Activated CD4-positive, alpha-beta memory T cell treated with anti-CD3 and anti-CD28 coated beads, Interleukin-2, amount 10 ng/mL, durations not matched to agents 7 days and 5 days (primary cell): ENCODE measurements around the gene HERC5. TPM values are rescaled to one million over a fixed set of nuclear protein-coding genes. Genes with fewer than 3 reads are reported as not detected.
"Not testable (repeated sequence)": the region's sequence is repeated elsewhere in the genome, so short reads cannot be mapped to it uniquely, and the experiment has no call there.

Experiments
- CTCF ChIA-PET: fragments of 350-600 bp; sonication (Branson Sonifier 250); formaldehyde crosslinking; loops from one replicate; lab custom pipeline; 2021; ENCODE audit warnings: antibody characterized with exemption, inconsistent platforms; lab: Charles Lee
- POLR2A ChIA-PET: fragments of 350-600 bp; sonication (Branson Sonifier 250); formaldehyde crosslinking; loops from one replicate; lab custom pipeline; 2021; ENCODE audit warnings: antibody characterized with exemption; lab: Charles Lee
- DNase-seq: peaks from one replicate; pipeline ENCODE4 v3.0.0-alpha.2; 2020
- H3K27ac Mint-ChIP-seq: one replicate; pipeline ENCODE4 v1.8.0; 2021; ENCODE audit warnings: mild to moderate bottlenecking, mixed read lengths
- H3K27me3 Mint-ChIP-seq: one replicate; pipeline ENCODE4 v1.8.0; 2021; ENCODE audit warnings: mixed read lengths
- H3K36me3 Mint-ChIP-seq: one replicate; pipeline ENCODE4 v1.8.0; 2021; ENCODE audit warnings: low read depth, mixed read lengths
- H3K4me1 Mint-ChIP-seq: one replicate; pipeline ENCODE4 v1.8.0; 2021; ENCODE audit warnings: mixed read lengths
- H3K4me3 Mint-ChIP-seq: one replicate; pipeline ENCODE4 v1.8.0; 2021; ENCODE audit warnings: mild to moderate bottlenecking, mixed read lengths
- H3K9me3 Mint-ChIP-seq: one replicate; pipeline ENCODE4 v1.8.0; 2021; ENCODE audit warnings: mixed read lengths
- total RNA-seq, 2 experiments: library from RNA; stranded (reverse); gene quantifications; one replicate each; pipeline ENCODE4 v1.2.3, GENCODE V29; 2021

The HERC5 gene
- total RNA-seq, 2 experiments from 2014 or later, result 92.5 to 97.0 TPM

DNA sequence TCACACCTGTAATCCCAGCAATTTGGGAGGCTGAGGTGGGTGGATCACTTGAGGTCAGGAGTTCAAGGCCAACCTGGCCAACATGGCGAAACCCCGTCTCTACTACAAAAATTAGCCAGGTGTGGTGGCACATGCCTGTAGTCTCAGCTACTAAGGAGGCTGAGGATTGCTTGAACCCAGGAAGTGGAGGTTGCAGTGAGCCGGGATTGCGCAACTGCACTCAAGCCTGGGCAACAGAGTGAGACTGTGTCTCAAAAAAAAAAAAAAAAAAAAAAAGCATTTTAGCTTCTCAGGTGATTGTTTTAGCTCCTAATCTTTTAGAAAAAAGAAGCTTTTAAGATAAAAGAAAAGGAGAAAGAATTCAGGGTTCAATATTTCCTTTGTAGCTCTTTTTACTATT, 19.0 kb upstream of the HERC5 start:
- ChIA-PET CTCF (interaction anchor here (1.2 kb wide), 1 partner anchor 154 kb away, joined by 3 read pairs; the partner anchor contains the start of gene PPM1K), POLR2A (interaction anchor here (1.2 to 1.4 kb wide), 2 partner anchors 17 to 19 kb away, joined by 3 to 5 read pairs; partner anchors contain the start of gene HERC5)
- not testable (repeated sequence) for DNase-seq, H3K4me3 Mint-ChIP-seq, H3K4me1 Mint-ChIP-seq, H3K9me3 Mint-ChIP-seq, H3K27ac Mint-ChIP-seq, H3K27me3 Mint-ChIP-seq
- peaks cover 78% of the 10 kb centered on the region for H3K36me3 Mint-ChIP-seq

GRCh38 chr4:88439161-88439760, 17.7 kb upstream of the HERC5 start:
- POLR2A ChIA-PET, result no interaction called here
- Mint-ChIP-seq H3K27ac (no peak overlapping the region), H3K9me3 (peaks cover 4% of the 10 kb centered on the region), H3K4me1 (peaks cover 7% of the 10 kb centered on the region), H3K36me3 (peaks cover 77% of the 10 kb centered on the region), H3K27me3 (no peaks in the 10 kb centered on the region), H3K4me3 (no peak overlapping the region)
- no peak for DNase-seq
- CTCF ChIA-PET, result interaction anchor here (0.7 kb wide), 1 partner anchor 29 kb away, joined by 3 read pairs; no protein-coding TSS in a partner anchor

GRCh38 chr4:88440146-88440545, 16.8 kb upstream of the HERC5 start:
- ChIA-PET CTCF (no interaction called here), POLR2A (interaction anchor here (1.6 kb wide), 1 partner anchor 17 kb away, joined by 5 read pairs; the partner anchor contains the start of gene HERC5)
- H3K27me3 Mint-ChIP-seq, result no peaks in the 10 kb centered on the region
- no peak overlapping the region for H3K4me3 Mint-ChIP-seq
- H3K9me3 Mint-ChIP-seq, result peaks cover 4% of the 10 kb centered on the region
- H3K4me1 Mint-ChIP-seq, result peaks cover 7% of the 10 kb centered on the region
- H3K36me3 Mint-ChIP-seq, result peaks cover 79% of the 10 kb centered on the region
- no peak for DNase-seq
- H3K27ac Mint-ChIP-seq, result no peak overlapping the region

DNA sequence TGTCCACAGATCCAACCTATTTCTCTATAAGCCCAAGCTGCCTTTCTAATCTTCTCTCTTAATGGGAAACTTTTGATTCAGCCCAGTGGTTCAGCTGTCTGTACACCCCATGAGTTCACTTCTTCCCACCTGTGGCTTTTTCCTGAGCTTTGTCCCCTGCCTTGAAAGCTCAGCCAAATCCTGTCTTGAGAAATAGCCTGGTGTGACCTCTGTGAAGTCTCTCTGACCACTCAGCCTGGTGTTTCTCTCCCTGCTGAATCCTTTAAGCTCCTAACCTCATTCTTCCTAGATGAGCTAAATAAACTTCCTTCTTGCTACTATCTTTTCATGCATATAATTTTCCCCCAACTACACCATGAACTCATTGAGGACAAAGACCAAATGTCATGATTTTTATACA, 15.2 kb upstream of the HERC5 start:
- DNase-seq, result no peak
- H3K36me3 Mint-ChIP-seq, result peaks cover 75% of the 10 kb centered on the region
- POLR2A ChIA-PET, result interaction anchor here (1.0 to 1.6 kb wide), 3 partner anchors 16 to 158 kb away, joined by 4 to 6 read pairs (median 5); partner anchors contain the start of genes HERC5, HERC6 and PPM1K
- H3K27me3 Mint-ChIP-seq, result no peaks in the 10 kb centered on the region
- H3K4me1 Mint-ChIP-seq, result peaks cover 7% of the 10 kb centered on the region
- H3K9me3 Mint-ChIP-seq, result peaks cover 4% of the 10 kb centered on the region
- H3K27ac Mint-ChIP-seq, result no peak overlapping the region
- CTCF ChIA-PET, result interaction anchor here (0.8 kb wide), 1 partner anchor 223 kb away, joined by 3 read pairs; no protein-coding TSS in a partner anchor
- H3K4me3 Mint-ChIP-seq, result no peak overlapping the region

- Mint-ChIP-seq H3K36me3 (peaks cover 70% of the 10 kb centered on the region), H3K27me3 (no peaks in the 10 kb centered on the region), H3K4me3 (no peak overlapping the region), H3K4me1 (peaks cover 7% of the 10 kb centered on the region), H3K9me3 (peaks cover 4% of the 10 kb centered on the region), H3K27ac (no peak overlapping the region)
- CTCF ChIA-PET, result no interaction called here
- POLR2A ChIA-PET, result no interaction called here
- no peak for DNase-seq
Observed at GRCh38 chr4:88442689-88443191, 14.2 kb upstream of the HERC5 start.

- no peak for DNase-seq
- H3K27me3 Mint-ChIP-seq, result no peaks in the 10 kb centered on the region
- peaks cover 71% of the 10 kb centered on the region for H3K36me3 Mint-ChIP-seq
- H3K4me1 Mint-ChIP-seq, result peaks cover 7% of the 10 kb centered on the region
- POLR2A ChIA-PET, result no interaction called here
- peaks cover 4% of the 10 kb centered on the region for H3K9me3 Mint-ChIP-seq
- CTCF ChIA-PET, result no interaction called here
- H3K27ac Mint-ChIP-seq, result no peak overlapping the region
- H3K4me3 Mint-ChIP-seq, result no peak overlapping the region
Observed at GRCh38 chr4:88443486-88443885, 13.4 kb upstream of the HERC5 start.

GRCh38 chr4:88445252-88445651, 11.7 kb upstream of the HERC5 start:
- Mint-ChIP-seq H3K9me3 (peaks cover 4% of the 10 kb centered on the region), H3K4me1 (peaks cover 2% of the 10 kb centered on the region), H3K27me3 (no peaks in the 10 kb centered on the region), H3K27ac (no peak overlapping the region), H3K36me3 (peaks cover 67% of the 10 kb centered on the region), H3K4me3 (no peak overlapping the region)
- ChIA-PET CTCF (interaction anchor here (0.8 to 1.7 kb wide), 3 partner anchors 10 to 70 kb away, joined by 3 to 4 read pairs (median 3); no protein-coding TSS in a partner anchor), POLR2A (interaction anchor here (1.1 to 1.9 kb wide), 3 partner anchors 9 to 62 kb away, joined by 3 to 8 read pairs (median 7); partner anchors contain the start of gene HERC5)
- DNase-seq, result no peak

DNA sequence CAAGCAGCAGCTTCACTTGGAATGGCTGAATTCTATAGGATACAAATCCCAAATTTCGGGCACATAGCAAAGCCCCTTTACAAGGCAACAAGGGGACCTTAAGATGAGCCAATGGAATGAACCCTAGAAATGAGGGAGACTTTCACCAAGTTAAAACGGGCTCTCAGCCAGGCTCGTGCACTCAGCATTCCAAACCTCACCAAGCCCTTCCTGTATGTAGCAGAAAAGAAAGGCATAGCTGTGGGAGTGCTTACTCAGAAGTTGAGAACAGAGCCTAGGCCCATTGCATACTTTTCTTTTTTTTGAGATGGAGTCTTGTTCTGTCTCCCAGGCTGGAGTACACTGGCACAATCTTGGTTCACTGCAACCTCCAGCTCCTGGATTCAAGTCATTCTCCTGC, 10.8 kb upstream of the HERC5 start:
- peaks cover 60% of the 10 kb centered on the region for H3K36me3 Mint-ChIP-seq
- no peaks in the 10 kb centered on the region for H3K27me3 Mint-ChIP-seq
- peaks cover 2% of the 10 kb centered on the region for H3K4me1 Mint-ChIP-seq
- H3K4me3 Mint-ChIP-seq, result no peak overlapping the region
- no peak overlapping the region for H3K27ac Mint-ChIP-seq
- POLR2A ChIA-PET, result interaction anchor here (1.1 to 1.9 kb wide), 2 partner anchors 8 to 10 kb away, joined by 7 to 8 read pairs; partner anchors contain the start of gene HERC5
- no peak for DNase-seq
- CTCF ChIA-PET, result interaction anchor here (1.7 kb wide), 1 partner anchor 9 kb away, joined by 4 read pairs; no protein-coding TSS in a partner anchor
- H3K9me3 Mint-ChIP-seq, result peaks cover 4% of the 10 kb centered on the region

DNA sequence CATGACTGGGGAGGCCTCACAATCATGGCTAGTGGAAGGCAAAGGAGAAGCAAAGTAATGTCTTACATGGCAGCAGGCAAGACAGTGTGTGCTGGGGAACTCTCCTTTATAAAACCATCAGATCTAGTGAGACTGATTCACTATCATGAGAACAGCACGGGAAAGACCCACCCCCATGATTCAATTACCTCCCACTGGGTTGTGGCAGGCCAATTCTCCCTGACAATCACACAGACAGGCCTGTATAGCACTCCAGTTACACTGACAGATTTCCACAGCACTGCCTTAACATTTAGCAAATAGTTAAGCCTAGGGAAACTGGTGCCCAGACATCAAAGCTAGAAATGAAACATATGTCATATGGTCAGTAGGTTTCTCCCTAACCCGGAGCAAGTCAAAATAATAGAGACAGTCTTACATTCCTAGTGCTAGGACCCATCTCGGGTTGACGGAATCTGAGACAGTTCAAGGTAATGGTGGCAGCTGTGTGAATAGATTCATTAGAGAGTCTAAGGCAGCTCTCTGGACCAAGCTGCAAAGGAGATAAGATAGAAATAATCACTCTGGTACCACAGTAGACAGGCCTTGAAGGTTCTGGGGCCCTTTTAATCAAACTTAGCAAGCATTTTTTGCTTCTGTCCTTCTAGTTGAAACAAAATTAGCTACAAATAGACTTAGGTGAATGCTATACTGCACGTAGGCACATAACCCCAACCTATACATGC, 9.4 kb upstream of the HERC5 start:
- ChIA-PET POLR2A (interaction anchor here (0.9 to 1.5 kb wide), 2 partner anchors 9 to 69 kb away, joined by 3 to 4 read pairs; partner anchors contain the start of gene HERC6), CTCF (interaction anchor here (1.0 kb wide), 1 partner anchor 23 kb away, joined by 3 read pairs; no protein-coding TSS in a partner anchor)
- H3K27ac Mint-ChIP-seq, result no peak overlapping the region
- no peak for DNase-seq
- H3K9me3 Mint-ChIP-seq, result peaks cover 4% of the 10 kb centered on the region
- peaks cover 4% of the 10 kb centered on the region for H3K4me1 Mint-ChIP-seq
- H3K27me3 Mint-ChIP-seq, result no peaks in the 10 kb centered on the region
- peaks cover 49% of the 10 kb centered on the region for H3K36me3 Mint-ChIP-seq
- no peak overlapping the region for H3K4me3 Mint-ChIP-seq

- not testable (repeated sequence) for DNase-seq, H3K27me3 Mint-ChIP-seq, H3K27ac Mint-ChIP-seq, H3K4me1 Mint-ChIP-seq, H3K9me3 Mint-ChIP-seq, H3K4me3 Mint-ChIP-seq
- peaks cover 49% of the 10 kb centered on the region for H3K36me3 Mint-ChIP-seq
- ChIA-PET POLR2A (interaction anchor here (0.9 to 1.5 kb wide), 2 partner anchors 8 to 70 kb away, joined by 3 to 4 read pairs; partner anchors contain the start of gene HERC6), CTCF (interaction anchor here (1.0 kb wide), 1 partner anchor 23 kb away, joined by 3 read pairs; no protein-coding TSS in a partner anchor)
Observed at GRCh38 chr4:88448211-88448765, 8.6 kb upstream of the HERC5 start.

- DNase-seq, result no peak
- ChIA-PET CTCF (no interaction called here), POLR2A (interaction anchor here (0.7 to 1.5 kb wide), 3 partner anchors 70 to 167 kb away, joined by 3 to 5 read pairs (median 3); partner anchors contain the start of gene HERC6)
- peaks cover 50% of the 10 kb centered on the region for H3K36me3 Mint-ChIP-seq
- H3K27ac Mint-ChIP-seq, result no peak overlapping the region
- H3K4me3 Mint-ChIP-seq, result no peak overlapping the region
- no peaks in the 10 kb centered on the region for H3K27me3 Mint-ChIP-seq
- H3K4me1 Mint-ChIP-seq, result peaks cover 6% of the 10 kb centered on the region
- peaks cover 2% of the 10 kb centered on the region for H3K9me3 Mint-ChIP-seq
Observed at GRCh38 chr4:88448889-88449288, 8.0 kb upstream of the HERC5 start.

GRCh38 chr4:88449290-88449689, 7.6 kb upstream of the HERC5 start:
- H3K9me3 Mint-ChIP-seq, result peaks cover 2% of the 10 kb centered on the region
- H3K27ac Mint-ChIP-seq, result no peak overlapping the region
- DNase-seq, result no peak
- peaks cover 6% of the 10 kb centered on the region for H3K4me1 Mint-ChIP-seq
- peaks cover 48% of the 10 kb centered on the region for H3K36me3 Mint-ChIP-seq
- no peaks in the 10 kb centered on the region for H3K27me3 Mint-ChIP-seq
- CTCF ChIA-PET, result no interaction called here
- POLR2A ChIA-PET, result interaction anchor here (0.6 to 1.0 kb wide), 3 partner anchors 71 to 167 kb away, joined by 3 to 5 read pairs (median 3); partner anchors contain the start of gene HERC6
- no peak overlapping the region for H3K4me3 Mint-ChIP-seq
